Fibroblast of the aortic adventitia (primary cell): Measurements from ENCODE around the gene PEX14. TPM values are rescaled to one million over a fixed set of nuclear protein-coding genes. Genes with fewer than 3 reads are reported as not detected.

ENCODE experiments used
- DNase-seq: peaks from one replicate; pipeline ENCODE4 v3.0.0-alpha.2; 2010; ENCODE audit warnings: low read depth
- H3K4me3 ChIP-seq: 2 replicates; pipeline ENCODE4 v1.5.1; 2011; ENCODE audit warnings: low read depth, mild to moderate bottlenecking, control low read depth, low read length, moderate library complexity
- total RNA-seq: library from RNA; depleted of rRNA; stranded (reverse); fragments of >200 nt; gene quantifications from 2 replicates; pipeline ENCODE4 v1.2.3, GENCODE V29; 2012; ENCODE audit warnings: low replicate concordance
- TF ChIP-seq, protein P1 (sequence below): IDR thresholded peaks from 2 replicates; pipeline ENCODE4 v1.5.1; 2011; ENCODE audit warnings: mild to moderate bottlenecking, low read length, control low read depth, inconsistent platforms; ENCODE audit not compliant: insufficient read depth

The PEX14 gene
- total RNA-seq, 1 donor, result 12.2 TPM

GRCh38 chr1:10635085-10635896 is 160.5 kb downstream of the PEX14 start:
- peak; percentile 7 for DNase-seq
- no peak overlapping the region for H3K4me3 ChIP-seq
- TF ChIP-seq, protein P1, sequence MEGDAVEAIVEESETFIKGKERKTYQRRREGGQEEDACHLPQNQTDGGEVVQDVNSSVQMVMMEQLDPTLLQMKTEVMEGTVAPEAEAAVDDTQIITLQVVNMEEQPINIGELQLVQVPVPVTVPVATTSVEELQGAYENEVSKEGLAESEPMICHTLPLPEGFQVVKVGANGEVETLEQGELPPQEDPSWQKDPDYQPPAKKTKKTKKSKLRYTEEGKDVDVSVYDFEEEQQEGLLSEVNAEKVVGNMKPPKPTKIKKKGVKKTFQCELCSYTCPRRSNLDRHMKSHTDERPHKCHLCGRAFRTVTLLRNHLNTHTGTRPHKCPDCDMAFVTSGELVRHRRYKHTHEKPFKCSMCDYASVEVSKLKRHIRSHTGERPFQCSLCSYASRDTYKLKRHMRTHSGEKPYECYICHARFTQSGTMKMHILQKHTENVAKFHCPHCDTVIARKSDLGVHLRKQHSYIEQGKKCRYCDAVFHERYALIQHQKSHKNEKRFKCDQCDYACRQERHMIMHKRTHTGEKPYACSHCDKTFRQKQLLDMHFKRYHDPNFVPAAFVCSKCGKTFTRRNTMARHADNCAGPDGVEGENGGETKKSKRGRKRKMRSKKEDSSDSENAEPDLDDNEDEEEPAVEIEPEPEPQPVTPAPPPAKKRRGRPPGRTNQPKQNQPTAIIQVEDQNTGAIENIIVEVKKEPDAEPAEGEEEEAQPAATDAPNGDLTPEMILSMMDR, result no peak

GRCh38 chr1:10635992-10636391 is 161.2 kb downstream of the PEX14 start:
- no peak for DNase-seq
- TF ChIP-seq, protein P1, result no peak
- no peak overlapping the region for H3K4me3 ChIP-seq

- TF ChIP-seq, protein P1, result no peak
- DNase-seq, result no peak
- no peak overlapping the region for H3K4me3 ChIP-seq
These were observed 162.7 kb downstream of the PEX14 start for GRCh38 chr1:10637400-10637799.

GRCh38 chr1:10637834-10638558 is 163.2 kb downstream of the PEX14 start:
- TF ChIP-seq, protein P1, result no peak
- no peak for DNase-seq
- H3K4me3 ChIP-seq, result no peak overlapping the region

DNA sequence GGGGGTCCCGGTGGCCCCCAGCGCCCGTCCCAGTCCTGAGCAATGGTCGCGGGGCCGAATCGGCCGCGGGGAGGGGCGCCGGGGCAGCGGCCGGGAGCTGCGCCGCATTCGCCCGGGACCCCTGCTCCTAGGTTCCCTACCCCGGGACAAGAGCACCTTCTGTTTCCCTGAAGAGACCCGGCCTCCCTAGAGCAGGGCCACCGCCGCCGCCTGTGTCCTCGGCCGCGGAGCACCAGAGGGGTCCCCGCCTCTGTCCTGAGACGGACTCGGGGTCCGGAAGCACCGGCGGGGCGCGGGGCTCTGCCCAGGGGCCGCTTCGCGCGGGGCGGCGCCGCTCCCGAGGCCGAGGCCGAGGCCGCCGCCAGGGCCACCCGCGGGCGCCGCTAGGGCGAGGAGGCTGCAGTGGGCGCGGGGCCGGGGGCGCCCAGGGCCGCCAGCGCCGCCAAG is 163.8 kb downstream of the PEX14 start:
- TF ChIP-seq, protein P1, result no peak
- H3K4me3 ChIP-seq, result peak overlapping the region; percentile 17
- DNase-seq, result no peak

GRCh38 chr1:10639011-10639774 is 164.4 kb downstream of the PEX14 start:
- DNase-seq, result peak; percentile 9
- TF ChIP-seq, protein P1, result peak; percentile 3
- H3K4me3 ChIP-seq, result peak overlapping the region; percentile 3
